ENCODE results near the gene RNF152.

DNA sequence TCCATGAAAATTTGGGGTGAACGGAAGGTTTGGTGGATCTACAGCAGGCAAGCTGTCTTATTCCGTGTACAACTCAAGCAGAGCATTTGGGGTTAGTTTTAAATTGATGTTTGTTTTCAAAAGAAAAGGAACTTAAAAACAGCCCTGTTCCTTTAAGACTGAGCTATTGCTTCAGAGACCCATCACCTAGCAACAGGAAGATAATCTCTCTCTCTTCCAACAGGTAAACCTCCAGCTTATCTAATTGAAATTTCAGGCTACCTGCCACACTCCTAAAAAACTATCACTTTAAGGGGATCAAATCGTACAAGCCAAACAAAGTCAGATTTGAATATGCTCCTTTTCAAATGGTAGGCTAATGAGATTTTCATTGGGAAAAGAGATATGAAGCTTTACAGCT, 101.8 kb downstream of the RNF152 start:
- no peak for TF ChIP-seq EP300 (IDR thresholded peaks at IDR 0.05; ENCODE audit: borderline replicate concordance in 1 of 2, low read depth in 1 of 2, low read length in 1 of 2)
- TF ChIP-seq, protein P1, sequence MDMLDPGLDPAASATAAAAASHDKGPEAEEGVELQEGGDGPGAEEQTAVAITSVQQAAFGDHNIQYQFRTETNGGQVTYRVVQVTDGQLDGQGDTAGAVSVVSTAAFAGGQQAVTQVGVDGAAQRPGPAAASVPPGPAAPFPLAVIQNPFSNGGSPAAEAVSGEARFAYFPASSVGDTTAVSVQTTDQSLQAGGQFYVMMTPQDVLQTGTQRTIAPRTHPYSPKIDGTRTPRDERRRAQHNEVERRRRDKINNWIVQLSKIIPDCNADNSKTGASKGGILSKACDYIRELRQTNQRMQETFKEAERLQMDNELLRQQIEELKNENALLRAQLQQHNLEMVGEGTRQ (IDR thresholded peaks at IDR 0.05; ENCODE audit: borderline replicate concordance, low read depth, low read length), result no peak
- TF ChIP-seq, protein P2, sequence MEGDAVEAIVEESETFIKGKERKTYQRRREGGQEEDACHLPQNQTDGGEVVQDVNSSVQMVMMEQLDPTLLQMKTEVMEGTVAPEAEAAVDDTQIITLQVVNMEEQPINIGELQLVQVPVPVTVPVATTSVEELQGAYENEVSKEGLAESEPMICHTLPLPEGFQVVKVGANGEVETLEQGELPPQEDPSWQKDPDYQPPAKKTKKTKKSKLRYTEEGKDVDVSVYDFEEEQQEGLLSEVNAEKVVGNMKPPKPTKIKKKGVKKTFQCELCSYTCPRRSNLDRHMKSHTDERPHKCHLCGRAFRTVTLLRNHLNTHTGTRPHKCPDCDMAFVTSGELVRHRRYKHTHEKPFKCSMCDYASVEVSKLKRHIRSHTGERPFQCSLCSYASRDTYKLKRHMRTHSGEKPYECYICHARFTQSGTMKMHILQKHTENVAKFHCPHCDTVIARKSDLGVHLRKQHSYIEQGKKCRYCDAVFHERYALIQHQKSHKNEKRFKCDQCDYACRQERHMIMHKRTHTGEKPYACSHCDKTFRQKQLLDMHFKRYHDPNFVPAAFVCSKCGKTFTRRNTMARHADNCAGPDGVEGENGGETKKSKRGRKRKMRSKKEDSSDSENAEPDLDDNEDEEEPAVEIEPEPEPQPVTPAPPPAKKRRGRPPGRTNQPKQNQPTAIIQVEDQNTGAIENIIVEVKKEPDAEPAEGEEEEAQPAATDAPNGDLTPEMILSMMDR (IDR thresholded peaks at IDR 0.05), result no peak
- TF ChIP-seq JUND (IDR thresholded peaks at IDR 0.05), result no peak
- TF ChIP-seq TAF1 (IDR thresholded peaks at IDR 0.05; ENCODE audit: borderline replicate concordance, low read depth, low read length), result no peak
